SU-DHL-6 (cell line): ENCODE measurements around the gene FAM120B.

Source experiments
- H2AFZ ChIP-seq: fragments of 200-600 bp; sonication (generic); 2 replicates; pipeline ENCODE4 v1.6.1; 2014; ENCODE audit warnings: low read depth, mild to moderate bottlenecking, moderate library complexity, mixed read lengths, antibody characterized with exemption, low read length; ENCODE audit not compliant: severe bottlenecking
- H3F3A ChIP-seq: fragments of 200-600 bp; shearing (Covaris generic); 2 replicates; pipeline ENCODE4 v1.6.0; 2016; ENCODE audit warnings: antibody characterized with exemption, mild to moderate bottlenecking; ENCODE audit not compliant: insufficient read depth
- H3K27ac ChIP-seq: fragments of 200-600 bp; sonication (generic); 2 replicates; pipeline ENCODE4 v1.5.1; 2016; ENCODE audit warnings: low read depth, mild to moderate bottlenecking, low read length, moderate library complexity, mixed read lengths
- H3K27me3 ChIP-seq: fragments of 200-600 bp; sonication (generic), shearing (Covaris generic); 2 replicates; pipeline ENCODE4 v1.6.0; 2014; ENCODE audit warnings: mild to moderate bottlenecking, low read length
- H3K36me3 ChIP-seq: fragments of 200-600 bp; sonication (generic); 2 replicates; pipeline ENCODE4 v1.6.1; 2014; ENCODE audit warnings: mild to moderate bottlenecking, low read length, mixed read lengths
- H3K4me2 ChIP-seq: fragments of 300-600, 200-600 bp; shearing (Covaris generic), sonication (generic); 2 replicates; pipeline ENCODE4 v1.6.0; 2014; ENCODE audit warnings: low read length, low read depth, mild to moderate bottlenecking; ENCODE audit not compliant: poor library complexity, severe bottlenecking
- H3K4me3 ChIP-seq: fragments of 200-600 bp; sonication (generic); 2 replicates; pipeline ENCODE4 v1.5.1; 2014; ENCODE audit warnings: antibody characterized with exemption, low read length, mild to moderate bottlenecking, mixed read lengths; ENCODE audit not compliant: insufficient read depth, poor library complexity, severe bottlenecking
- H3K79me2 ChIP-seq: fragments of 200-600 bp; sonication (generic); 2 replicates; pipeline ENCODE4 v1.6.1; 2014; ENCODE audit warnings: mild to moderate bottlenecking, low read length, moderate library complexity; ENCODE audit not compliant: insufficient read depth
- H3K9ac ChIP-seq: fragments of 200-600 bp; sonication (generic); 2 replicates; pipeline ENCODE4 v1.7.0; 2014; ENCODE audit warnings: mild to moderate bottlenecking, low read length
- H3K9me2 ChIP-seq: fragments of 200-600 bp; sonication (generic); replicated peaks from 2 replicates; pipeline ENCODE4 v1.6.1; 2014; ENCODE audit warnings: low read length; ENCODE audit not compliant: insufficient read depth
- H3K9me3 ChIP-seq: fragments of 200-600 bp; sonication (generic); 2 replicates; pipeline ENCODE4 v1.6.1; 2014; ENCODE audit warnings: low read length, mixed read lengths; ENCODE audit not compliant: insufficient read depth
- H4K20me1 ChIP-seq: fragments of 200-600 bp; sonication (generic); 2 replicates; pipeline ENCODE4 v1.6.1; 2014; ENCODE audit warnings: low read depth, mild to moderate bottlenecking, antibody characterized with exemption, low read length, moderate library complexity, mixed read lengths
- CTCF ChIP-seq: fragments of 200-600 bp; sonication (generic); IDR thresholded peaks from one replicate; pipeline ENCODE4 v1.5.1; 2017; ENCODE audit warnings: antibody characterized with exemption, mild to moderate bottlenecking, low read length, moderate library complexity; ENCODE audit not compliant: insufficient read depth, poor library complexity, severe bottlenecking
- EZH2phosphoT487 ChIP-seq: fragments of 200-600 bp; sonication (generic), shearing (Covaris generic); conservative IDR thresholded peaks from 2 replicates; pipeline ENCODE4 v1.6.1; 2018; ENCODE audit warnings: mild to moderate bottlenecking, antibody characterized with exemption, low read length, moderate library complexity, mixed read lengths

The FAM120B gene

GRCh38 chr6:170301184-170301583 lies 5.4 kb upstream of the FAM120B start:
- no peak overlapping the region for H3K9ac ChIP-seq
- no peaks in the 10 kb centered on the region for H3F3A ChIP-seq
- no peak overlapping the region for H3K27ac ChIP-seq
- H3K4me2 ChIP-seq: no peak overlapping the region
- no peaks in the 10 kb centered on the region for H4K20me1 ChIP-seq
- H3K9me3 ChIP-seq: peaks cover 9% of the 10 kb centered on the region; the same call in 1 of the 2 replicates
- no peaks in the 10 kb centered on the region for H3K27me3 ChIP-seq
- no peak overlapping the region for H2AFZ ChIP-seq
- TF ChIP-seq EZH2phosphoT487 (no peak), CTCF (no peak)
- no peaks in the 10 kb centered on the region for H3K9me2 ChIP-seq
- no peaks in the 10 kb centered on the region for H3K36me3 ChIP-seq
- H3K79me2 ChIP-seq: no peaks in the 10 kb centered on the region
- H3K4me3 ChIP-seq: no peak overlapping the region

- Histone ChIP-seq H3K36me3 (0 out of 2 replicates have a peak, but pooled peaks cover 3% of the 10 kb centered on the region), H3K9me2 (no peaks in the 10 kb centered on the region), H3K4me3 (peak overlapping the region; percentile 77), H4K20me1 (peaks cover 5% of the 10 kb centered on the region; the same call in 1 of the 2 replicates), H3K9me3 (peaks cover 7% of the 10 kb centered on the region; the same call in 1 of the 2 replicates), H2AFZ (peak overlapping the region; percentile 96), H3F3A (no peaks in the 10 kb centered on the region), H3K4me2 (peak overlapping the region; percentile 92), H3K27me3 (no peaks in the 10 kb centered on the region), H3K79me2 (peaks cover 39% of the 10 kb centered on the region), H3K9ac (peak overlapping the region; percentile 91), H3K27ac (no peak overlapping the region)
- TF ChIP-seq EZH2phosphoT487: no peak
- TF ChIP-seq CTCF: no peak
Observed at GRCh38 chr6:170305805-170306323, 694 bp upstream of the FAM120B start.

GRCh38 chr6:170307080-170307545 lies 555 bp downstream of the FAM120B start:
- TF ChIP-seq CTCF (no peak), EZH2phosphoT487 (no peak)
- Histone ChIP-seq H3K9ac (peak overlapping the region; percentile 91), H3K79me2 (peaks cover 49% of the 10 kb centered on the region), H2AFZ (peak overlapping the region; percentile 96), H3K4me3 (peak overlapping the region; percentile 77), H3K27ac (no peak overlapping the region), H3K4me2 (peak overlapping the region; percentile 92), H3K9me2 (no peaks in the 10 kb centered on the region), H3F3A (no peaks in the 10 kb centered on the region), H3K36me3 (0 out of 2 replicates have a peak, but pooled peaks cover 3% of the 10 kb centered on the region), H3K9me3 (no peaks in the 10 kb centered on the region), H3K27me3 (no peaks in the 10 kb centered on the region), H4K20me1 (peaks cover 8% of the 10 kb centered on the region; the same call in 1 of the 2 replicates)
